Measurements from ENCODE around the gene C2orf68. TPM values are rescaled to one million over a fixed set of nuclear protein-coding genes. Genes with fewer than 3 reads are reported as not detected.

Gene C2orf68
- total RNA-seq, 2 experiments from 2014 or later, result 31.0 to 31.2 TPM

GRCh38 chr2:85588645-85589044 is 23.2 kb downstream of the C2orf68 start:
- no peaks in the 10 kb centered on the region for H3K36me3 ChIP-seq (ENCODE audit: insufficient read depth, low read length)
- H3K27me3 ChIP-seq (ENCODE audit: control insufficient read depth in 1 of 2, insufficient read depth in 2 of 2, low read length in 2 of 2), result no peaks in the 10 kb centered on the region
- H3K27me3 Mint-ChIP-seq, result no peaks in the 10 kb centered on the region
- TF ChIP-seq CTCF (IDR thresholded peaks at IDR 0.05), result no peak
- intact Hi-C loops (cut with DNase I, micrococcal nuclease), result no loop called here
- no peaks in the 10 kb centered on the region for H3K9me3 Mint-ChIP-seq
- POLR2A ChIA-PET, result interaction anchor here (1.7 to 2.1 kb wide), 2 partner anchors 11 to 20 kb away, joined by 4 to 8 read pairs; partner anchors contain the start of gene VAMP8
- no peak overlapping the region for H3K4me3 ChIP-seq (ENCODE audit: low read length)
- peak overlapping the region; percentile 57 for H3K4me3 Mint-ChIP-seq
- H3K4me1 Mint-ChIP-seq (ENCODE audit: low read depth), result peaks cover 38% of the 10 kb centered on the region
- H3K9me3 ChIP-seq (ENCODE audit: control insufficient read depth in 1 of 2, insufficient read depth in 1 of 2, low read length in 2 of 2), result no peaks in the 10 kb centered on the region
- peaks cover 42% of the 10 kb centered on the region for H3K4me1 ChIP-seq (ENCODE audit: insufficient read depth, low read length)
- H3K27ac Mint-ChIP-seq, result peak overlapping the region; percentile 6
- CTCF ChIA-PET, result interaction anchor here (1.4 kb wide), 1 partner anchor 23 kb away, joined by 3 read pairs; no protein-coding TSS in a partner anchor
- peaks cover 4% of the 10 kb centered on the region for H3K36me3 Mint-ChIP-seq (ENCODE audit: low read depth)
- DNase-seq (no peak), ATAC-seq (ENCODE audit: poor library complexity) (no peak)
- H3K27ac ChIP-seq (ENCODE audit: low read depth in 1 of 2, low read length in 2 of 2), result no peak overlapping the region

- H3K4me3 Mint-ChIP-seq, result no peak overlapping the region
- intact Hi-C loops (cut with DNase I, micrococcal nuclease), result no loop called here
- Histone ChIP-seq H3K4me1 (ENCODE audit: insufficient read depth, low read length) (peaks cover 46% of the 10 kb centered on the region), H3K27me3 (ENCODE audit: control insufficient read depth in 1 of 2, insufficient read depth in 2 of 2, low read length in 2 of 2) (no peaks in the 10 kb centered on the region), H3K9me3 (ENCODE audit: control insufficient read depth in 1 of 2, insufficient read depth in 1 of 2, low read length in 2 of 2) (no peaks in the 10 kb centered on the region), H3K4me3 (ENCODE audit: low read length) (no peak overlapping the region), H3K36me3 (ENCODE audit: insufficient read depth, low read length) (no peaks in the 10 kb centered on the region), H3K27ac (ENCODE audit: low read depth in 1 of 2, low read length in 2 of 2) (no peak overlapping the region)
- no peak for TF ChIP-seq CTCF (IDR thresholded peaks at IDR 0.05)
- POLR2A ChIA-PET, result interaction anchor here (1.7 to 2.1 kb wide), 2 partner anchors 11 to 20 kb away, joined by 4 to 8 read pairs; partner anchors contain the start of gene VAMP8
- DNase-seq (no peak), ATAC-seq (ENCODE audit: poor library complexity) (no peak)
- peaks cover 8% of the 10 kb centered on the region for H3K36me3 Mint-ChIP-seq (ENCODE audit: low read depth)
- H3K27me3 Mint-ChIP-seq, result no peaks in the 10 kb centered on the region
- H3K27ac Mint-ChIP-seq, result peak overlapping the region; percentile 6
- CTCF ChIA-PET, result interaction anchor here (1.4 kb wide), 1 partner anchor 23 kb away, joined by 3 read pairs; no protein-coding TSS in a partner anchor
- no peaks in the 10 kb centered on the region for H3K9me3 Mint-ChIP-seq
- peaks cover 42% of the 10 kb centered on the region for H3K4me1 Mint-ChIP-seq (ENCODE audit: low read depth)
These were observed 23.6 kb downstream of the C2orf68 start for GRCh38 chr2:85588236-85588635.

GRCh38 chr2:85585781-85586105 is 26.1 kb downstream of the C2orf68 start:
- TF ChIP-seq CTCF (IDR thresholded peaks at IDR 0.05), result no peak
- peaks cover 46% of the 10 kb centered on the region for H3K4me1 ChIP-seq (ENCODE audit: insufficient read depth, low read length)
- Mint-ChIP-seq H3K9me3 (no peaks in the 10 kb centered on the region), H3K4me1 (ENCODE audit: low read depth) (peaks cover 59% of the 10 kb centered on the region), H3K27me3 (no peaks in the 10 kb centered on the region), H3K27ac (peak overlapping the region; percentile 79), H3K4me3 (peak overlapping the region; percentile 93), H3K36me3 (ENCODE audit: low read depth) (peaks cover 25% of the 10 kb centered on the region)
- no peak for ATAC-seq (ENCODE audit: poor library complexity)
- no peak for DNase-seq
- no peaks in the 10 kb centered on the region for H3K9me3 ChIP-seq (ENCODE audit: control insufficient read depth in 1 of 2, insufficient read depth in 1 of 2, low read length in 2 of 2)
- ChIA-PET POLR2A (interaction anchor here (3.0 to 5.1 kb wide), 2 partner anchors 9 to 26 kb away, joined by 10 to 60 read pairs; partner anchors contain the start of genes C2orf68 and RNF181), CTCF (no interaction called here)
- H3K27me3 ChIP-seq (ENCODE audit: control insufficient read depth in 1 of 2, insufficient read depth in 2 of 2, low read length in 2 of 2), result no peaks in the 10 kb centered on the region
- intact Hi-C loops (cut with DNase I, micrococcal nuclease), result no loop called here
- H3K4me3 ChIP-seq (ENCODE audit: low read length), result no peak overlapping the region
- no peak overlapping the region for H3K27ac ChIP-seq (ENCODE audit: low read depth in 1 of 2, low read length in 2 of 2)
- peaks cover 20% of the 10 kb centered on the region for H3K36me3 ChIP-seq (ENCODE audit: insufficient read depth, low read length)

Measured in CD4-positive, alpha-beta T cell (primary cell).